Thyroid gland (tissue), 4 donors: Measurements from ENCODE around the gene PAF1. TPM values are rescaled to one million over a fixed set of nuclear protein-coding genes. Genes with fewer than 3 reads are reported as not detected.

Source experiments
- DNase-seq, 2 donors: peaks; one replicate each; pipeline ENCODE4 v3.0.0-alpha.2; 2019
- H3K27ac ChIP-seq, 3 donors: fragments of 200-600 bp; sonication (generic); 1 replicate in 2 of 3; 2 replicates in 1 of 3; pipeline ENCODE4 v1.5.1; 2016 to 2019; ENCODE audit warnings: mild to moderate bottlenecking in 1 of 3, moderate library complexity in 1 of 3
- H3K27me3 ChIP-seq: fragments of 200-600 bp; sonication (generic); one replicate; pipeline ENCODE4 v1.5.1; 2019
- H3K36me3 ChIP-seq, 2 donors: fragments of 200-600 bp; sonication (generic); one replicate each; pipeline ENCODE4 v1.5.1; 2016 to 2019
- H3K4me1 ChIP-seq, 2 donors: fragments of 200-600 bp; sonication (generic); one replicate each; pipeline ENCODE4 v1.5.1; 2017 to 2019
- H3K4me3 ChIP-seq, 3 donors: fragments of 200-600 bp; sonication (generic); replicated peaks in 1 of 3; 1 replicate in 2 of 3; 2 replicates in 1 of 3; pipeline ENCODE4 v1.5.1; 2016; ENCODE audit warnings: mild to moderate bottlenecking in 1 of 3
- H3K9me3 ChIP-seq: fragments of 200-600 bp; sonication (generic); one replicate; pipeline ENCODE4 v1.5.1; 2017
- POLR2A ChIP-seq, 2 donors: fragments of 450-650 bp; IDR thresholded peaks; one replicate each; pipeline ENCODE4 v1.6.1; 2017; ENCODE audit warnings: antibody characterized with exemption in 2 of 2, mild to moderate bottlenecking in 2 of 2, moderate library complexity in 1 of 2
- WGBS, 2 donors: methylation state at CpG; one replicate each; pipeline ENCODE4 v1.1.5; 2017; 5-methylcytosine and 5-hydroxymethylcytosine counted together
- intact Hi-C: fragments of 100-400 bp; cut with DNase I; formaldehyde crosslinking; loops from one replicate; pipeline ENCODE4 v1.15.1; 2023
- total RNA-seq, 4 donors: library from RNA; depleted of rRNA; stranded (reverse); fragments of >200 nt; gene quantifications; one replicate each; pipeline ENCODE4 v1.2.3, GENCODE V29; 2016
- TF ChIP-seq, protein P1 (sequence below), 6 experiments: fragments of 200-600 bp in 3 of 6; fragments of 450-650 bp in 3 of 6; sonication (generic) in 3 of 6; IDR thresholded peaks; one replicate each; pipeline ENCODE4 v1.5.1; 2016 to 2019; ENCODE audit warnings: antibody characterized with exemption in 6 of 6, mild to moderate bottlenecking in 2 of 6, inconsistent platforms in 1 of 6, moderate library complexity in 1 of 6

PAF1 gene
- total RNA-seq, 4 donors from 2014 or later: 38.8 to 60.3 (median 50.8) TPM

DNA sequence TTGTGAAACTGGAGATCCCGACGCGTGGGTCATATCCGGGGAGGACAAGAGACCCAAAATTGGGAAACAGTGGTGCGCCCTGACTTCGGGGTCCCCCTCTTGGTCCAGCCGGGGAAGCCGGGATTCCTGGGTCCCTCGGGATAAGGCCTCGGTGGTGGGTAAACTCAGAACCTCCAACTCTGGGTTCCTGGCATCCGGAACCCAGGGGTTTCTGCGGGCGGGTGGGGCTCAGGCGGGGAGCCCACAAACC lies 16.4 kb upstream of the PAF1 start:
- DNase-seq: no peak
- peak overlapping the region; percentile 23 to 99 (median 92) for H3K4me3 ChIP-seq
- H3K27me3 ChIP-seq: no peaks in the 10 kb centered on the region
- H3K27ac ChIP-seq: peak overlapping the region; percentile 95 to 100 (median 99)
- H3K4me1 ChIP-seq: peaks cover 44 to 51% of the 10 kb centered on the region in 2 donors
- intact Hi-C loops: no loop called here
- no peak for TF ChIP-seq POLR2A (IDR thresholded peaks at IDR 0.05)
- TF ChIP-seq, protein P1, sequence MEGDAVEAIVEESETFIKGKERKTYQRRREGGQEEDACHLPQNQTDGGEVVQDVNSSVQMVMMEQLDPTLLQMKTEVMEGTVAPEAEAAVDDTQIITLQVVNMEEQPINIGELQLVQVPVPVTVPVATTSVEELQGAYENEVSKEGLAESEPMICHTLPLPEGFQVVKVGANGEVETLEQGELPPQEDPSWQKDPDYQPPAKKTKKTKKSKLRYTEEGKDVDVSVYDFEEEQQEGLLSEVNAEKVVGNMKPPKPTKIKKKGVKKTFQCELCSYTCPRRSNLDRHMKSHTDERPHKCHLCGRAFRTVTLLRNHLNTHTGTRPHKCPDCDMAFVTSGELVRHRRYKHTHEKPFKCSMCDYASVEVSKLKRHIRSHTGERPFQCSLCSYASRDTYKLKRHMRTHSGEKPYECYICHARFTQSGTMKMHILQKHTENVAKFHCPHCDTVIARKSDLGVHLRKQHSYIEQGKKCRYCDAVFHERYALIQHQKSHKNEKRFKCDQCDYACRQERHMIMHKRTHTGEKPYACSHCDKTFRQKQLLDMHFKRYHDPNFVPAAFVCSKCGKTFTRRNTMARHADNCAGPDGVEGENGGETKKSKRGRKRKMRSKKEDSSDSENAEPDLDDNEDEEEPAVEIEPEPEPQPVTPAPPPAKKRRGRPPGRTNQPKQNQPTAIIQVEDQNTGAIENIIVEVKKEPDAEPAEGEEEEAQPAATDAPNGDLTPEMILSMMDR (IDR thresholded peaks at IDR 0.05): no peak
- WGBS, 2 donors: 0 to 3% methylated on average over 5 to 6 of the region's 14 CpGs
- no peaks in the 10 kb centered on the region for H3K9me3 ChIP-seq
- H3K36me3 ChIP-seq: peaks cover 14 to 20% of the 10 kb centered on the region in 2 donors

DNA sequence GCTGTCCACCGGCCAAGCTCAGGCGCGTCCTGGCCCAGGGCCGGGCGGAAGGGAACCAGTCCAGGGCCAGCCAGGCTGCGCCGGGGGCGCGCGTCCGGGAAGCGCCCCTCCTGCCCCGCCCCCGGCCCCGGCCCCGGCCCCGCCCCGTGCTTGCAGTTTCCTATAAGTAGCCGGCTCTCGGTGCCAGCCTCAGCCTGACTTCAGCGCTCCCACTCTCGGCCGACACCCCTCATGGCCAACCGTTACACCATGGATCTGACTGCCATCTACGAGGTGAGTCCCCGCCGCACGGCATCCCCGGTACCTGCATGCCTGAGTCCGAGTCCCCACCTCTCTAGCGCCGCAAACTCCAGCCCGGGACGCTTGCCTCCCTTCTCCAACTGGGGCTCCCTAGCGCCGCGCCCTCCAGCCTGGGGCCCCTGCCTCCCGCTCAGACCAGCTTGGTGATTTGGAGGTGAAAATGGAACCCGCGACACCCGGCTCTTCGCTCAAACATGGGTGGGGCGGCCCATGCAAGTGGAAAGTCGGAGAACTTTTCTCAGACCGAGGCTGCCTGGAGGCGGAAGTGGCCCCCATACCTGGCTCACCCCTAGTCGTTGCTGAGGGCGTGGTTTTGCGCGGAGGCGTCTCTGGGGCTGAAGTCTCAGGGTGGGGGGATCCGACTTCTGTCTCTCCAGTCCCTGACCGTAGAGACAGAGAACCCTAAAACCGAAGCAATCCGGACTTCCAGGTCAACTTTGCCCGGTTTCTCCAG lies 15.9 kb upstream of the PAF1 start, which contains the start of gene ZFP36:
Gene ZFP36 (plus strand): TSS at position 192 of the 754 bp plus-strand sequence. CDS start 58 bp downstream, at position 250.
- Histone ChIP-seq H3K27ac (peak within 1 kb of the TSS; percentile 95 to 100 (median 99)), H3K4me3 (peak within 1 kb of the TSS; percentile 23 to 99 (median 92)), H3K27me3 (no peaks in the 10 kb centered on the region), H3K36me3 (peaks cover 14 to 20% of the 10 kb centered on the region in 2 donors), H3K4me1 (peaks cover 49 to 56% of the 10 kb centered on the region in 2 donors), H3K9me3 (no peaks in the 10 kb centered on the region)
- intact Hi-C loops: no loop called here
- TF ChIP-seq POLR2A (IDR thresholded peaks at IDR 0.05): peak; percentile 97 to 99
- TF ChIP-seq, protein P1 (IDR thresholded peaks at IDR 0.05): no peak
- peak; percentile 87 for DNase-seq
- WGBS, 2 donors: 0% methylated on average over 8 to 27 of the region's 56 CpGs

DNA sequence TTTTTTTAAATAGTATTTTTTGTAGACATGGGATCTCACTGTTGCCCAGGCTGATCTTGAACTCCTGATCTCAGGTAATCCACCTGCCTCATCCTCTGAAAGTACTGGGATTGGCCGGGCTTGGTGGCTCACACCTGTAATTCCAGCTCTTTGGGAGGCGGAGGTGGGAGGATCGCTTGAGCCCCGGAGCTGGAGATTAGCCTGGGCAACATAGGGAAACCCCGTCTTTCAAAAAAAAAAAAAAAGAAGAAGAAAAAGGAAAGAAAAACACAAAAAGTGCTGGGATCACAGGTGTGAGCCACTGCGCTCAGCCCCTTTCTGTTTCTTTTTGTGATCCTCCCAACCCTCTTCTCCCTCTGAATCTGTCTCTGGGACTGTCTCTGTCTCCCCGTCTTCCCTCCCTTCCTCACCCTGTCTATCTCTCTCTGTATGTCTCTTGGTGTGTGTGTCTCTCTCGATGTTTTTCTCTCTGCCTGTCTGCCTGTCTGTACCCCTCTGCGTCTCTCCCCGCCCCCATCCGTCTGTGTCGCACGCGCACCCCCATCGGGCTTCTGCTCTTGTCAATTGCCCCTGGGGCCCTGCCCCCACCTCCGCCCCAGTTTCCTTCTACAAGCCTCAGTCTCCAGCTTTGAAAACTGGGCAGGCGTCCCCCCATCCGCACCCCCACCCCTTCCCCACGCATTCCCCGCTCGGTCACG lies 15.2 kb upstream of the PAF1 start:
- Histone ChIP-seq H3K4me3 (peak overlapping the region in 2 of 3 donors; percentile 8 to 92), H3K27me3 (no peaks in the 10 kb centered on the region), H3K9me3 (no peaks in the 10 kb centered on the region), H3K4me1 (peaks cover 49 to 51% of the 10 kb centered on the region in 2 donors), H3K27ac (peak overlapping the region; percentile 95 to 100 (median 99)), H3K36me3 (peaks cover 14 to 20% of the 10 kb centered on the region in 2 donors)
- intact Hi-C loops: no loop called here
- DNase-seq: no peak
- 20 to 24% methylated on average over 17 to 22 of the region's 22 CpGs for WGBS, 2 donors
- no peak for TF ChIP-seq POLR2A (IDR thresholded peaks at IDR 0.05)
- TF ChIP-seq, protein P1 (IDR thresholded peaks at IDR 0.05): no peak

DNA sequence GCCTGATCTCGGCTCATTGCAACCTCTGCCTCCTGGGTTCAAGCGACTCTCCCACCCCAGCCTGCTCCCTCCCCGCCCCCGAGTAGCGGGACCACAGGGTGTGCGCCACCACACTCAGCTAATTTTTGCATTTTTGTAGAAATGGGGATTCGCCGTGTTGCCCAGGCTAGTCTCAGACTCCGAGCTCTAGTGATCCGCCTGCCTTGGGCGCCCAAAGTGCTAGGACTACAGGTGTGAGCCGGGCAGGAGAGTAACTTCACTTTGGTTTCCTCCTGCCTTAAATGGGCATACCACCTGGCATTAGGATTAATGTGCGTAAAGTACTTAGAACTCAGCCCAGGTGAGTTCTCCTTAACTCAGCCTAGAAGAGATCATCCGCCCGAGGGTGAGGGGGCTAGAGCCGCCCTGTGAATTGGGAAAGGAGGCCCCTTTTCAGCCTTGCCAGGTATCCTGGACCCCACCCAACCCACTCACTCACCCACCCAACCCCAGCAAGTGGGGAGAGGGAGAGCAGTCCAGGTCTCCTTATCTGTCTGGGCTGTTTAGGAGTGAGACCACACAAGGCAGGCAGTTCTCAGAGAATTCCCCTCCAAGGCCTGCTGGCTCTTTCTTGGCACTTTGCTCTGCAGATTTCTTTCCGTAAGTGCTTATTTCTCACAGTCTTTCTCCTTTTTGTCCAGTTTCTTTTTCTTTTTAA lies 14.5 kb upstream of the PAF1 start:
- peak overlapping the region in 1 of 3 donors; percentile 1 for H3K4me3 ChIP-seq
- 89 to 92% methylated on average over 16 to 17 of the region's 17 CpGs for WGBS, 2 donors
- H3K27ac ChIP-seq: peak overlapping the region; percentile 95 to 100 (median 99)
- H3K9me3 ChIP-seq: no peaks in the 10 kb centered on the region
- DNase-seq: no peak
- H3K27me3 ChIP-seq: no peaks in the 10 kb centered on the region
- H3K4me1 ChIP-seq: peaks cover 44 to 49% of the 10 kb centered on the region in 2 donors
- peaks cover 14 to 20% of the 10 kb centered on the region in 2 donors for H3K36me3 ChIP-seq
- intact Hi-C loops: no loop called here
- TF ChIP-seq, protein P1 (IDR thresholded peaks at IDR 0.05): no peak
- TF ChIP-seq POLR2A (IDR thresholded peaks at IDR 0.05): no peak
